HepG2 (cell line): ENCODE measurements around the gene TOMM40L. TPM values are rescaled to one million over a fixed set of nuclear protein-coding genes. Genes with fewer than 3 reads are reported as not detected.

Experiments used
- CSRNP2 ChIP-seq: sonication (generic); formaldehyde crosslinking; conservative IDR thresholded peaks from 2 replicates; pipeline ENCODE4 v1.8.0; 2022; ENCODE audit warnings: low read depth, missing genetic modification reagents
- ELF1 ChIP-seq: sonication (generic); formaldehyde crosslinking; IDR thresholded peaks from 2 replicates; pipeline ENCODE4 v1.4.0; 2020; ENCODE audit warnings: missing genetic modification reagents
- HDAC2 ChIP-seq: sonication (generic); formaldehyde crosslinking; IDR thresholded peaks from 2 replicates; pipeline ENCODE4 v1.4.0; 2020; ENCODE audit warnings: missing genetic modification reagents
- HNRNPH1 ChIP-seq: fragments of 200-400 bp; formaldehyde crosslinking; optimal IDR thresholded peaks from 2 replicates; pipeline ENCODE3; 2017; ENCODE audit warnings: mild to moderate bottlenecking, low read depth, low read length
- MED1 ChIP-seq: sonication (generic); formaldehyde crosslinking; IDR thresholded peaks from 2 replicates; pipeline ENCODE4 v1.4.0; 2020; ENCODE audit warnings: missing genetic modification reagents
- MIER3 ChIP-seq: IDR thresholded peaks from 2 replicates; pipeline ENCODE4 v1.6.1; 2016; ENCODE audit warnings: missing compliant biosample characterization, borderline replicate concordance
- NFYC ChIP-seq: IDR thresholded peaks from 2 replicates; pipeline ENCODE4 v1.6.1; 2016; ENCODE audit warnings: missing genetic modification reagents, missing compliant biosample characterization
- ZNF605 ChIP-seq: sonication (generic); formaldehyde crosslinking; IDR thresholded peaks from 2 replicates; pipeline ENCODE4 v1.8.0; 2022; ENCODE audit warnings: mild to moderate bottlenecking, missing genetic modification reagents
- polyA plus RNA-seq, 8 experiments: library from polyadenylated mRNA; depleted of rRNA in 3 of 8; stranded (reverse) in 7 of 8; unstranded in 1 of 8; fragments of >200 nt; fragmentation: Illumina TruSeq in 4 of 8; extraction: Trizol in 4 of 8; gene quantifications; 2 replicates each; pipeline versions ENCODE4 v1.2.1 to v1.2.3, GENCODE V29; 2011 to 2016; ENCODE audit warnings: low read depth in 4 of 8, missing spikeins in 1 of 8, mixed read lengths in 1 of 8; ENCODE audit not compliant: insufficient read depth in 1 of 8
- total RNA-seq, 5 experiments: library from RNA; depleted of rRNA; stranded (reverse); fragments of >200 nt; fragmentation: Illumina TruSeq; extraction: Trizol; gene quantifications; 2 replicates each; pipeline ENCODE4 v1.2.3, GENCODE V29; 2016; ENCODE audit warnings: low read depth in 1 of 5
- TF ChIP-seq, protein P1 (sequence below), 2 experiments: sonication (generic) in 1 of 2; formaldehyde crosslinking in 1 of 2; IDR thresholded peaks; 2 replicates each; pipeline versions ENCODE4 v1.6.1 to v1.9.0; 2014 to 2022; ENCODE audit warnings: antibody characterized with exemption in 1 of 2, borderline replicate concordance in 1 of 2, inconsistent platforms in 1 of 2, low read depth in 1 of 2, missing genetic modification reagents in 1 of 2
- TF ChIP-seq, protein P2 (sequence below): sonication (generic); formaldehyde crosslinking; conservative IDR thresholded peaks from 2 replicates; pipeline ENCODE4 v1.8.1; 2023; ENCODE audit warnings: missing genetic modification reagents
- TF ChIP-seq, protein P3 (sequence below): sonication (generic); formaldehyde crosslinking; IDR thresholded peaks from 2 replicates; pipeline ENCODE4 v1.4.0; 2020; ENCODE audit warnings: missing genetic modification reagents, mild to moderate bottlenecking, borderline replicate concordance

TOMM40L gene
- total and polyA plus RNA-seq, 2 of the 13 experiments (the other 11 are each of a cell fraction or from before 2014, with no cell fraction given) = 14.1 to 26.2 TPM

GRCh38 chr1:161225534-161226319 lies at the start of gene TOMM40L (continued):
- TF ChIP-seq, protein P1, sequence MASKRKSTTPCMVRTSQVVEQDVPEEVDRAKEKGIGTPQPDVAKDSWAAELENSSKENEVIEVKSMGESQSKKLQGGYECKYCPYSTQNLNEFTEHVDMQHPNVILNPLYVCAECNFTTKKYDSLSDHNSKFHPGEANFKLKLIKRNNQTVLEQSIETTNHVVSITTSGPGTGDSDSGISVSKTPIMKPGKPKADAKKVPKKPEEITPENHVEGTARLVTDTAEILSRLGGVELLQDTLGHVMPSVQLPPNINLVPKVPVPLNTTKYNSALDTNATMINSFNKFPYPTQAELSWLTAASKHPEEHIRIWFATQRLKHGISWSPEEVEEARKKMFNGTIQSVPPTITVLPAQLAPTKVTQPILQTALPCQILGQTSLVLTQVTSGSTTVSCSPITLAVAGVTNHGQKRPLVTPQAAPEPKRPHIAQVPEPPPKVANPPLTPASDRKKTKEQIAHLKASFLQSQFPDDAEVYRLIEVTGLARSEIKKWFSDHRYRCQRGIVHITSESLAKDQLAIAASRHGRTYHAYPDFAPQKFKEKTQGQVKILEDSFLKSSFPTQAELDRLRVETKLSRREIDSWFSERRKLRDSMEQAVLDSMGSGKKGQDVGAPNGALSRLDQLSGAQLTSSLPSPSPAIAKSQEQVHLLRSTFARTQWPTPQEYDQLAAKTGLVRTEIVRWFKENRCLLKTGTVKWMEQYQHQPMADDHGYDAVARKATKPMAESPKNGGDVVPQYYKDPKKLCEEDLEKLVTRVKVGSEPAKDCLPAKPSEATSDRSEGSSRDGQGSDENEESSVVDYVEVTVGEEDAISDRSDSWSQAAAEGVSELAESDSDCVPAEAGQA (IDR thresholded peaks at IDR 0.05; ENCODE audit: low read depth) = peak; percentile 73; the same call in 1 of the 2 replicates
- TF ChIP-seq, protein P1 (CRISPR knock-in tag; IDR thresholded peaks at IDR 0.05; ENCODE audit: borderline replicate concordance) = no peak
- no peak for TF ChIP-seq CSRNP2 (CRISPR knock-in tag)
- TF ChIP-seq HNRNPH1 = peak; percentile 25
- no peak for TF ChIP-seq ZNF605
- TF ChIP-seq MED1 (CRISPR knock-in tag) = peak; percentile 4
- TF ChIP-seq, protein P2, sequence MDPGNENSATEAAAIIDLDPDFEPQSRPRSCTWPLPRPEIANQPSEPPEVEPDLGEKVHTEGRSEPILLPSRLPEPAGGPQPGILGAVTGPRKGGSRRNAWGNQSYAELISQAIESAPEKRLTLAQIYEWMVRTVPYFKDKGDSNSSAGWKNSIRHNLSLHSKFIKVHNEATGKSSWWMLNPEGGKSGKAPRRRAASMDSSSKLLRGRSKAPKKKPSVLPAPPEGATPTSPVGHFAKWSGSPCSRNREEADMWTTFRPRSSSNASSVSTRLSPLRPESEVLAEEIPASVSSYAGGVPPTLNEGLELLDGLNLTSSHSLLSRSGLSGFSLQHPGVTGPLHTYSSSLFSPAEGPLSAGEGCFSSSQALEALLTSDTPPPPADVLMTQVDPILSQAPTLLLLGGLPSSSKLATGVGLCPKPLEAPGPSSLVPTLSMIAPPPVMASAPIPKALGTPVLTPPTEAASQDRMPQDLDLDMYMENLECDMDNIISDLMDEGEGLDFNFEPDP (CRISPR knock-in tag) = no peak
- TF ChIP-seq ELF1 (CRISPR knock-in tag) = peak; percentile 51
- TF ChIP-seq, protein P3, sequence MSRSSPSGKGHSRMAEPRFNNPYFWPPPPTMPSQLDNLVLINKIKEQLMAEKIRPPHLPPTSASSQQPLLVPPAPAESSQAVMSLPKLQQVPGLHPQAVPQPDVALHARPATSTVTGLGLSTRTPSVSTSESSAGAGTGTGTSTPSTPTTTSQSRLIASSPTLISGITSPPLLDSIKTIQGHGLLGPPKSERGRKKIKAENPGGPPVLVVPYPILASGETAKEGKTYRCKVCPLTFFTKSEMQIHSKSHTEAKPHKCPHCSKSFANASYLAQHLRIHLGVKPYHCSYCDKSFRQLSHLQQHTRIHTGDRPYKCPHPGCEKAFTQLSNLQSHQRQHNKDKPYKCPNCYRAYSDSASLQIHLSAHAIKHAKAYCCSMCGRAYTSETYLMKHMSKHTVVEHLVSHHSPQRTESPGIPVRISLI (CRISPR knock-in tag) = peak; percentile 99
- peak; percentile 14; the same call in 1 of the 2 replicates for TF ChIP-seq MIER3 (CRISPR knock-in tag)
- peak; percentile 93 for TF ChIP-seq NFYC (CRISPR knock-in tag)
- TF ChIP-seq HDAC2 (CRISPR knock-in tag) = 0 out of 2 replicates have a peak, but pooled peaks have one; percentile 26
